Motor neuron (in vitro differentiated cells): ENCODE measurements around the gene WFDC10A. TPM values are rescaled to one million over a fixed set of nuclear protein-coding genes. Genes with fewer than 3 reads are reported as not detected.

Source experiments
- ATAC-seq, 8 experiments: fragments of 200-7000 bp; cut with Tn5 transposase; replicated peaks in 6 of 8; 2 replicates each; pipeline ENCODE4 v1.8.0; 2021; ENCODE audit warnings: mild to moderate bottlenecking in 8 of 8, moderate library complexity in 8 of 8
- H3K27ac ChIP-seq, 2 donors: fragments of 250-450 bp; sonication (Bioruptor Pico); 2 replicates each; pipeline ENCODE4 v1.9.0; 2021; ENCODE audit warnings: antibody characterized with exemption in 2 of 2, mild to moderate bottlenecking in 2 of 2, moderate library complexity in 1 of 2
- H3K4me1 ChIP-seq, 2 donors: fragments of 250-450 bp; sonication (Bioruptor Pico); replicated peaks in 1 of 2; 2 replicates each; pipeline ENCODE4 v1.6.1; 2021; ENCODE audit warnings: antibody characterized with exemption in 2 of 2, mild to moderate bottlenecking in 2 of 2, moderate library complexity in 1 of 2
- H3K4me3 ChIP-seq, 5 donors: fragments of 250-450 bp; sonication (Bioruptor Pico); 2 replicates each; pipeline ENCODE4 v1.9.0; 2021; ENCODE audit warnings: antibody characterized with exemption in 5 of 5, mild to moderate bottlenecking in 5 of 5, moderate library complexity in 4 of 5
- in situ Hi-C, 9 experiments: fragments of 400-800 bp; cut with MboI; loops; one replicate each; pipeline ENCODE4 v1.15.0; 2021; ENCODE audit warnings: low sequenced_read_pairs in 9 of 9, low pct_unique_long_range_greater_than_20kb in 2 of 9; ENCODE audit not compliant: unreplicated experiment in 9 of 9
- total RNA-seq, 8 experiments: library from RNA; unstranded; fragments of 300-600 nt; gene quantifications; 2 replicates each; pipeline versions ENCODE4 v1.2.3 to v1.2.4, GENCODE V29; 2022

Gene WFDC10A
- total RNA-seq, 8 experiments from 2014 or later, result not detected

DNA sequence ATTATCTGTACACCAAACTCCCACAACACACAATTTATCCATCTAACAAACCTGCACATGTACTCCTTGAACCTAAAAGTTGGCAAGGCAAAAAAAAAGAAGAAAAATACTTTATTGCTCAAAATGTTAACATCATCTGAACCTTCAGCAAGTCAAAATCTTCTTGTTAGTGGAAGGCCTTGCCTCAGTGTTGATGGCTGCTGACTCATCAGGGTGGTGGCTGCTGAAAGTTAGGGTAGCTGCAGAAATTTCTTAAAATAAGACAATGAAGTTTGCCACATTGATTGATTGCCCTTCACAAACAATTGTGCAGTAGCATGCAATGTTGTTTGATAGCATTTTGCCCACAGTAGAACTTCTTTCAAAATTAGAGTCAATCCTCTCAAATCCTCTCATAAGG lies 43.2 kb downstream of the WFDC10A start:
- no peak overlapping the region for H3K4me3 ChIP-seq
- H3K27ac ChIP-seq, result no peak overlapping the region
- in situ Hi-C loops, result no loop called here
- peak in 2 of 8 experiments; percentile 63 to 66 for ATAC-seq
- H3K4me1 ChIP-seq, result no peaks in the 10 kb centered on the region

DNA sequence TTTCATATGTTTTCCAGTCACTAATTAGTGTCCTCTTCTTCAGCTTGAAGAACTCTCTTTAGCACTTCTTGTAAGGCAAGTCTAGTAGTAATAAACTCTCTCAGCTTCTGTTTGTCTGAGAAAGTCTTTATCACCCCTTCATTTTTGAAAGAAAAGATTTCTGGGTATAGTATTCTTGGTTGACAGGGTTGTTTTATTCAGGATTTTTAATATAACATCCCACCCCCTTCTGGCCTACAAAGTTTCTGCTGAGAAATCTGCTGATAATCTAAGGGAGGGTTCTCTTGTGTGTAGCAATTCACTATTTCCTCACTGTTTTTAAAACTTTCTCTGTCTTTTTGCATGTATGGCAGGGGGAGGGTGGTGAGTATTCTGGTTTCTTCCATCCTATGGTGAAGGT lies 50.1 kb downstream of the WFDC10A start:
- Histone ChIP-seq H3K27ac (no peak overlapping the region), H3K4me1 (no peaks in the 10 kb centered on the region), H3K4me3 (no peak overlapping the region)
- in situ Hi-C loops, result no loop called here
- no peak for ATAC-seq

Other genes starting within 250 kb of the WFDC10A start
- 10 to 100 TPM in 5 of 8 experiments, 1 to 10 TPM in 3; 4.8 to 35.4 (median 11.8) TPM for gene DBNDD2, start 221.4 kb upstream of the WFDC10A start, total RNA-seq
- 100 to 1,000 TPM in 1 of 8 experiments, 10 to 100 TPM in 7; 29.9 to 134 (median 58.8) TPM for gene PIGT, start 213.6 kb upstream of the WFDC10A start, total RNA-seq
- 10 to 100 TPM in 1 of 8 experiments, 1 to 10 TPM in 6, not detected in 1; 1.2 to 10.0 (median 2.6) TPM for gene WFDC2, start 160.0 kb upstream of the WFDC10A start, total RNA-seq
- gene SPINT3, start 114.1 kb upstream of the WFDC10A start, total RNA-seq, result not detected
- gene WFDC6, start 90.3 kb upstream of the WFDC10A start, total RNA-seq, result not detected
- gene EPPIN, start 82.3 kb upstream of the WFDC10A start, total RNA-seq, result 1 to 10 TPM in 1 of 8 experiments, under 1 TPM in 5, not detected in 2; 0.27 to 1.1 (median 0.57) TPM
- gene WFDC8, start 50.5 kb upstream of the WFDC10A start, total RNA-seq, result not detected
- gene WFDC9, start 1.5 kb downstream of the WFDC10A start, total RNA-seq, result not detected
- not detected for gene WFDC11, start 40.5 kb downstream of the WFDC10A start, total RNA-seq
- gene WFDC13, start 72.3 kb downstream of the WFDC10A start, total RNA-seq, result not detected
- not detected for gene WFDC10B, start 75.3 kb downstream of the WFDC10A start, total RNA-seq
- not detected for gene SPINT4, start 92.6 kb downstream of the WFDC10A start, total RNA-seq
- 1 to 10 TPM in 4 of 8 experiments, under 1 TPM in 3, not detected in 1; 0.64 to 2.9 (median 1.1) TPM for gene WFDC3, start 162.1 kb downstream of the WFDC10A start, total RNA-seq
- 10 to 100 TPM; 15.1 to 46.3 (median 31.3) TPM for gene DNTTIP1, start 162.2 kb downstream of the WFDC10A start, total RNA-seq
- gene UBE2C, start 182.9 kb downstream of the WFDC10A start, total RNA-seq, result 100 to 1,000 TPM in 1 of 8 experiments, 10 to 100 TPM in 2, 1 to 10 TPM in 4, under 1 TPM in 1; 0.87 to 230 (median 9.7) TPM
- 1 to 10 TPM in 2 of 8 experiments, under 1 TPM in 3, not detected in 3; 0.37 to 1.2 (median 0.47) TPM for gene TNNC2, start 197.6 kb downstream of the WFDC10A start, total RNA-seq
- gene SNX21, start 204.1 kb downstream of the WFDC10A start, total RNA-seq, result 10 to 100 TPM in 5 of 8 experiments, 1 to 10 TPM in 3; 7.6 to 42.1 (median 15.8) TPM
- gene ACOT8, start 227.7 kb downstream of the WFDC10A start, total RNA-seq, result 10 to 100 TPM; 25.8 to 46.6 (median 29.6) TPM
- 1 to 10 TPM; 2.7 to 9.1 (median 7.7) TPM for gene ZSWIM3, start 227.9 kb downstream of the WFDC10A start, total RNA-seq